Activated CD8-positive, alpha-beta memory T cell treated with anti-CD3 and anti-CD28 coated beads, Interleukin-2, amount 50 U/mL, for 4 hours (primary cell): Measurements from ENCODE around the gene TM4SF4.

Experiments
- DNase-seq: peaks from one replicate; pipeline ENCODE4 v3.0.0-alpha.2; 2020

TM4SF4 gene

DNA sequence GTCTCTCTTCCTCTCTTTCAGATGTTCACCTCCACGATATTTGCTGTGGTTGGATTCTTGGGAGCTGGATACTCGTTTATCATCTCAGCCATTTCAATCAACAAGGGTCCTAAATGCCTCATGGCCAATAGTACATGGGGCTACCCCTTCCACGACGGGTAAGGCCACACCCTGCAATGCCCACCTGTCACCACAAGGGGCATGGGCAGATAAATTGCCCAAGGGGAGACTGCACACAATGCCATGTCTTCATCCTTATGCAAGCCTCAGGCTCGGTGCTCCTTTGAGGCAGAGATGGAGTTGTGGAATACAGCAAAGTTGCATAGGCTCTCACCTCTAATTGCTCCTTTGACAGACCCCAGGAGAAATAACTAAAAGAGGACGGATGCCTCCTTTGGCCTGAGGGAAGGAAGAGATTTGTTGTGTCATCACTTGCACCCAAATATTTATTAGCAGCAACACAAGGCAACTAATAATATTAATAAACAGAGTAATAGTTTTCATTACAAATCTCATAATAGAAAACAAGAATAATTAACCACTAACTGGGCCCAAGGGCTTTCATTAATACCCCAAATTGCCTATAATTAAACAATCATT is 13.2 kb downstream of the TM4SF4 start:
- DNase-seq = peak; percentile 28

DNA sequence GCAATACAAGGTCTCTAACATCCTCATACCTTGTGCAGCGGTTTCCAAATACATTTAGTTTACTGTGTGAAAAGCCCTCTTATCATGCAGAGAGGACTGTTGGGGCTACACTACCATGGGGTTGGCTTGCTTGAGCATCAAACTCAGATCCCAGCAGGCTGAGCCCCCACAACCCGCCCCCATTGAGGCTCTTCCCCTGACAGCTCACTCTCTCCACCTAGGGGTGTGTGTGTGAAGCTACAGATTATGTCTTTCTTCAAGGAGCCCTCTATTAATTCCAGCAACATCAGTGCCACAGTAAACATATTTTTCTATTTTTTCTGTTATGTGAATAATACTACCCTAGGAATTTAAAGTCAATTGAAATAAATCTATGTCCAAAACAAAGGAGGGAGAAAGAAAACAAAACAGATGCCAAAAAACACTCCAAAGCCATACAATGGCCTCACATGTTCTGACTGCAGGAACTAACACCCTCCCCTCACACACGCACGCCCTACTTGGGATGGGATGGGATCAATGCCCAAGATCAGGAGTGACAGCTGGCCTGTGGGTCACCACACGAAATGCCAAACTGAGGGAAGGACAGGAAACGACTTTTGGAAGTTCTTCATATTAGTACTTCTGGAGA is 14.7 kb downstream of the TM4SF4 start:
- DNase-seq = no peak

- no peak for DNase-seq
Observed at GRCh38 chr3:149490260-149490971, 15.9 kb downstream of the TM4SF4 start.

GRCh38 chr3:149493315-149494021 is 19.0 kb downstream of the TM4SF4 start:
- no peak for DNase-seq

GRCh38 chr3:149494022-149494758 is 19.7 kb downstream of the TM4SF4 start:
- peak; percentile 20 for DNase-seq

DNA sequence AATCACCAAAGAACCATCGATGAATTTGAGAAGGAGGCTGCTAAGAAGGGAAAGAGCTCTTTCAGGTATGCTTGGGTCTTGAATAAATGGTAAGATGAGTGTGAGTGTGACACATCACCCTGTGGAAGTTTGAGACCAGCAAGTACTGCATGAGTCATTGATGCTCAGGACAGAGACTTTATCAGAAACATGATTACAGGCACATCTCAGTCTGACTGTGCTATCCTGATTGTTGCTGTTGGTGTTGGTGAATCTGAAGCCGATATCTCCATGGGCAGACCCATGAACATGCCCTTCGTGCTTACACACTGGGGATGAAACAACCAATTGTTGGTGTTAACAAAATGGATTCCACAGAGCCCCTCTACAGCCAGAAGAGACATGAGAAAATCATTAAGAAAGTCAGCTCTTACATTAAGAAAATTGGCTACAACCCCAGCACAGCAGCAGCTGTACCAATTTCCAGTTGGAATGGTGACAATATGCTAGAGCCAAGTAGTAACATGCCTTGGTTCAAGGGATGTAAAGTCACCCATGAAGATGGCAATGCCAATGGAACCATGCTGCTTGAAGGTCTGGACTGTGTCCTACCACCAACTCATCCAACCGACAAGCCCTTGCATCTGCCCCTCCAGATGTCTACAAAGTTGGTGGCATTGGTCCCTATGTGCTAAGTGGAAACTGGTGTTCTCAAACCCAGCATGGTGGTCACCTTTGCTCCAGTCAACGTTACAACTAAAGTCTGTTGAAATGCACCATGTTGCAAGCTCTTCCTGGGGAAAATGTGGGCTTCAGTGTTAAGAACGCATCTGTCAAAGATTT is 20.5 kb downstream of the TM4SF4 start:
- no peak for DNase-seq

GRCh38 chr3:149495581-149496125 is 21.2 kb downstream of the TM4SF4 start:
- no peak for DNase-seq

DNA sequence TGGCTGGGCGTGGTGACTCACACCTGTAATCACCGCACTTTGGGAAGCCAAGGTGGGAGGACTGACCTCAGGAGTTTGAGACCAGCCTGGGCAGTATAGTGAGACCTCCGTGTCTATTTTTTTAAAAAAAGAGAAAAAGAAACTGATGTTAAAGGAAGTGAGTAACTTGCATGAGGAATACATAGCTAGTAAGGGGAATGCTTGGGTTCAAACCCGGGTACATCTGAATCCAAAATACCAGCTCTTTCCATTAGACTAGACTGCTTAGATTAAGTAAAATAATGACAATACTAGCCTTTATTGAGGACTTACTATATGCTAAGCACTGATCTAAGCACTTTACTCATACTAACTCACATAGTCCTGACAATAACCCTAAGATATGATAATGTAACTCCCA is 22.4 kb downstream of the TM4SF4 start:
- DNase-seq = no peak

- DNase-seq = no peak
Observed at GRCh38 chr3:149497966-149498670, 23.6 kb downstream of the TM4SF4 start.

DNA sequence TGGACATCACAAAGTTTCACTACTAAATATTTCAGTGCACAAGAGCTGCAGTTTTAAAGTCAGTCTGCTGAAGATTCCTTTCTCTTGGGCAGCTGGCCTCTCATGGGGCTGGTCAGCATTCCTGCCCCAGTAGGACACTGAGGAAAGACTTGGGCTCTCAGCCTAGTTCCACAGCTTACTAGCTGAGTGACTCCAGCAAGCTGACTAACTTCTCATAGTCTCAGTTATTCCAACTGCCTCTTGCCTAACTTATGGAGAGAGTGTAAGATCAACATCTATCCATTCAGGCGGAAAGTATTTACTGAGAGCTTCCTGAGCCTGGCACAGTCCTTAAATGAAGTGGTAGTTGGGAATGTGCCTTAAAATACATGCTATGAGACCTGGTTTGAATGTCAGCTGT is 27.0 kb downstream of the TM4SF4 start:
- no peak for DNase-seq

GRCh38 chr3:149502438-149502837 is 27.9 kb downstream of the TM4SF4 start:
- DNase-seq = no peak

GRCh38 chr3:149506540-149506939 is 32.0 kb downstream of the TM4SF4 start:
- DNase-seq = no peak

DNA sequence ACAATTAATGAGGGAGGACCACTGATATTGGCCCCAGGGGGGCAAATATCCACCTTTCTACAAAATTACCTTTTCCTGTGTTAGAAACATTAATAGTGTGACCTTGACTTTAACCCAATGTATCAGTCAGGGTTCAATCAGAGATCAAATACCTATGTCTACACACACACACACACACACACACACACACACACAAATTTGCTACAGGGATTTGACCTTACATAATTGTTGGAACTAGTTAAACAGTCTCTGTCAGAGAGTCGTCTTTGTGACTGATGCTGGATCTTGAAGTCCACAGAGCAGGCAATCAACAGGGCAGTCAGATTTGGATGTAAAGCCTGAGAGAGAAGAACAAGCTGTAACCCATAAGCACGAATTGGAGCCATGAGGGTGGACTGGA is 32.5 kb downstream of the TM4SF4 start:
- no peak for DNase-seq

GRCh38 chr3:149507491-149508324 is 33.2 kb downstream of the TM4SF4 start:
- DNase-seq = no peak

- no peak for DNase-seq
Observed at GRCh38 chr3:149509526-149509925, 35.0 kb downstream of the TM4SF4 start.

- no peak for DNase-seq
Observed at GRCh38 chr3:149510480-149510879, 36.0 kb downstream of the TM4SF4 start.

DNA sequence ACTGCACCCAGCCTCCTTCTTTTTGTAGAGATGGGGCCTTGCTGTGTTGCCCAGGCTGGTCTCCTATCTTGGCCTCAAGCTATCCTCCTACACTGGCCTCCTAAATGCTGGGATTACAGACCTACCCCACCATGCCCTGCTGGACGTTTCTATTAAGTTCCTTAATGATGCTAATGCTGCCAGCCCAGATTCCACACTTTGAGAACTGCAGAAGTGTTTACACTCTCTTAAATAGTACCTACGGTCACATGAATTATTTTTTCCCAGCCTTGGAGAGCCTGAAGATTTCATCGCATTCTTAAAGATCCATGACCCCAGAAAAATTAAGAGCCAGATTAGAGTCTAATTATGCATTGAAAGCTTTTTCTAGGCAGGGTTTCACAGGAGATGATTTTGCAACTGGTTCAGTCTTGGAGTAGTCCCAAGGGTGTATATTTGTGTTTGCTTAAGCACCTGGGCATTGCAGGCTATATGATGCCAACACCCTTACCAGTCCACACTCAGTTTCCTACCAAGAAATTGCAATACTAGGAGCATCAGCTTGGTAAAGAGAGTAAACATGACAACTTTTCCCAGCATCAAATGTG is 36.6 kb downstream of the TM4SF4 start:
- DNase-seq = no peak

- DNase-seq = no peak
Observed at GRCh38 chr3:149512073-149512782, 37.7 kb downstream of the TM4SF4 start.

DNA sequence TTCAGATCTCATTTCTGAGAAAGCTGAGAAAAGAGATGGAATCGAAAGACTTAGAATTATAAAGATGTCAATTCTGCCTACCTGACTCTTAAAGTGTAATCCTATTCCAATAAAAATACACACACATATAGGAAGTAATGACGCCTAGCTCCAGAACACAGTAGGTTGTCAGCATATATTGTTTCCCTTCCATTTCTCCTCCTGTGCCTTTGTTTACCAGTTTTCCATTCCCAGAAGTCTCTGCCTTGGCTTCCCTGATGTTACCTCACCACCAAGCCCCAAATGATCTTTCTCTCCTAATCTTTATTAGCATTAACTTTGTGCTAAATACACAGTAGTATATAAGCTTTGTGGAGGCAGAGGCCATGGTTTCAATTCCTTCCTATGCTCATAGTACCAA is 40.0 kb downstream of the TM4SF4 start:
- DNase-seq = no peak
